ENCODE measurements around the gene METTL8.
"Not testable (repeated sequence)": the region's sequence is repeated elsewhere in the genome, so short reads cannot be mapped to it uniquely, and the experiment has no call there.

Gene METTL8

GRCh38 chr2:171430516-171431410 is 3.0 kb downstream of the METTL8 start:
- no peak for DNase-seq

DNA sequence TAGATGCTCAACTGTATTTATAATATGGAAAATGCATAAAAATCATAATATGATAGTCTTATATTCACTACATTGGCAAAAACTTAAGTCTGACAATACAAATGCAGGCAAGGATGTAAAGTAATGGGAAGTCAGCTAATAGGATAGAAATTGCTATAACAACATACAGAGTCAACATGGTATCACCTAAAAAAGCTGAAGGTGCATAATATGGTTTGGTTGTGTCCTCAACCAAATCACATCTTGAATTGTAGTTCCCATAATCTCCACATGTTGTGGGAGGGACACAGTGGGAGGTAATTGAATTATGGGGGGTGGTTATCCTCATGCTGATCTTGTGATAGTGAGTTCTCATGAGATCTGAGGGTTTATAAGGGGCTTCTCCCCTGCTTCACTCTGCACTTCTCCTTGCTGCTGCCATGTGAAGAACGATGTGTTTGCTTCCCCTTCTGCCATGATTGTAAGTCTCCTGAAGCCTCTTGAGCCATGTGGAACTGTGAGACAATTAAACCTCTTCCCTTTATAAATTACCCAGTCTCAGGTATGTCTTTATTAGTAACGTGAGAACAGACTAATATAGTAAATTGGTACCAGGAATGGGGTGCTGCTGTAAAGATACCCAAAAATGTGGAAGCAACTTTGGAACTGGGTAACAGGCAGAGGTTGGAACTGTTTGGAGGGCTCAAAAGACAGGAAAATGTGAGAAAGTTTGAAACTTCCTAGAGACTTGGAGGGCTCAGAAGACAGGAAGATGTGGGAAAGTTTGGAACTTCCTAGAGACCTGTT is 10.9 kb downstream of the METTL8 start:
- not testable (repeated sequence) for DNase-seq

- DNase-seq, result no peak
These were observed 12.8 kb downstream of the METTL8 start for GRCh38 chr2:171420728-171421563.

DNA sequence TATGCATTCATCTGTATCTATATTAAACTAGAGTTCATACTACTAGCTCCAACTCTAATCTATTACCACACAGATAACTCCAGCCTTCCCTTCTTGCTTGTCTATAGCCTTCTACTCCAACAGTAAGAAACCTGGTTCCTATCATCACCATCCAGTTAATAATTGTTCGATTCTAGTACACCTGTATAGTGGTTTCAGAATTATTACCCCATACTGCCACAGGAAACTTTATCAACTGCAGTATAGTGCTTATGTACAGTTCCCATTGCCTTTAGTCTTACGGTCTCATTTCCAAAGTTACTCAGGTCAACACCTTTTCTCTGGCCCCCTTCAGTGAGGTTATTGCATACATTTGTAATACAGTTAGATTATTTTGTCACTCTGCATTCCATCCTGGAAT is 14.5 kb downstream of the METTL8 start:
- DNase-seq, result no peak

- peak; percentile 82 for DNase-seq
These were observed 17.5 kb downstream of the METTL8 start for GRCh38 chr2:171416009-171416926.

DNA sequence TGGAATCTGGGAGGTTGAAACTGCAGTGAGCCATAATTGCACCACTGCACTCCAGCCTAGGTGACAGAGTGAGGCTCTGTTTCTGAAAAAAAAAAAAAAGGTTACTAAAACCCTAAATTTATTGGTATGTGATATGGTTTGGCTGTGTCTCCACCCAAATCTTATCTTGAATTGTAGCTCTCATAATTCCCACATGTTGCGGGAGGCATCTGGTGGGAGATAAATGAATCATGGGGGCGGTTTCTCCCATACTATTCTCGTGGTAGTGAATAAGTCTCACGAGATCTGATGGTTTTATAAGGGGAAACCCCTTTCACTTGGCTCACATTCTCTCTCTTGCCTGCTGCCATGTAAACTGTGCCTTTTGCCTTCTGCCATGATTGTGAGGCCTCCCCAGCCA is 19.1 kb downstream of the METTL8 start:
- DNase-seq, result not testable (repeated sequence)

DNA sequence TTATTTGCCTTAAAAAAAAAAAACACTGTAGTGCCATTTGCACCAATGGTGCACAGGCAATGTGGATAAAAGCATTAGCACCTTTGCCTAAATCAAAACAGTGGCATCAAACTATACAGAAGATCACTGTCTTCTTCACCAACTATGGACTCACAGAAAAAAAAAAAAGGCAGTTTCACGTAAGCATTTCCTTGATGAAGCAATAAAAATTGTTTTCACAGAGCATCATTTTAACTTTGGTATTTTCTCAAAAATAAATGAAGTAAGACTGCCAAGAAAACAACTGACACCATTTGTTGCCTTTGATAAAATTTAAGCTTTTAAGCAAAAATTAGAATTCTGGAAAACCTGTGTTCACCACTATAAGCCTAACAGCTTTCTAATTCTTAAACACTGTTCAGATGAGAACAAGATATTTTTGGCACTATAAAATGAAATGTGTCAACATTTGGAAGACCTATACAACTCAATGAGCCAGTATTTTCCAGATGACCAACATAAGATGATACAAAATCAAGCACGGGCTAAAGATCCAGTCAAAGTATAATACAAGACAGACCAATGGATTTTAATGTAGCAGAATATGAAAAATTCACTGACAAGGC is 21.1 kb downstream of the METTL8 start:
- no peak for DNase-seq

DNA sequence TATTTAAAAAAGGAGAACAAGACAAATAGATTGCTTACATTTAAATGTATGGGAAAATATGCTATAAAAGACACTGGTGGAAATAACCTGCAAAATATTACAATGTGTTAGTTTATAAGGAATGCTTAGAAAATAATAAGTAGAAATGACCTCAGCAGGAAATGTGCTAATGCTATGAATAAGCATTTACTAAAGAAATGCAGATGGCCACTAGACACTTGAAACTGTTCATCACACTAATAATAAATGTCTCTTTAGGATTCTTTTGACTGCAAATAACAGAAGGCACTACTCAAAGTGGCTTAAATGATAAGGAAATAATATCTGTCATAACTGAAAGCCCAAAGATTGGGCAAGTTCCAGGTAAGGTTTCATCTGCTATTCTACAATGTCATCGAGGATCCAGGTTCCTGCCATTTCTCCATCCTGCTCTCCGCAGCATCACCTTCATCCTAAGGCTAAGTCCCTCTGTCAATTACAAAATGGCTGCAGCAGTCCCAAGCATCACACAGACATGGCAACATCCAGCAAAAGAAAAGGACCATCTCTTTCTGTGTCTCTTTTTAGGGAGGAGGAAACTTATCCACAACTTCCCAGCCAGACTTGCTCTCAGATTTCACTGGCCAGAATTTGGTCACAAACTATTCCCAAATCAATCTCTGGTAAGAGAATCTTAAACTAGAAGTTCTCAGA is 21.9 kb downstream of the METTL8 start:
- no peak for DNase-seq

DNA sequence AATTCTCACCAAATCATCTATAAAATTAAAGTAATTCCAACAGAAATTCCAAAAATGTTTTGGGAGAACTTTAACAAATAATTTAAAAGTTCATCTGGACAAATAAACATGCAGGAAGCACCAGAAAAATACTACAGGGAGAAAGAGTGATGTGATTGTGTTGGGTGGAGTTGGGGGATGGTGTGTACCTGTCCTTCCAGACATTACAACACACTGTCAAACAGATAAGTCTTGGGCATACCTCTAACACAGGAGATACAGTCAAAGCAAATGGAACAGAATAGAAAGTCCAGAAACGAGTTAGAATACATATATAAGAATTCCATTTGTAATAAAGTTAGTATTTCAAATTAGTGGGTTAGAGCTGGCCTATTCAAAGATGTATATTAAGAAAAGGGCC is 22.6 kb downstream of the METTL8 start:
- DNase-seq, result no peak

DNA sequence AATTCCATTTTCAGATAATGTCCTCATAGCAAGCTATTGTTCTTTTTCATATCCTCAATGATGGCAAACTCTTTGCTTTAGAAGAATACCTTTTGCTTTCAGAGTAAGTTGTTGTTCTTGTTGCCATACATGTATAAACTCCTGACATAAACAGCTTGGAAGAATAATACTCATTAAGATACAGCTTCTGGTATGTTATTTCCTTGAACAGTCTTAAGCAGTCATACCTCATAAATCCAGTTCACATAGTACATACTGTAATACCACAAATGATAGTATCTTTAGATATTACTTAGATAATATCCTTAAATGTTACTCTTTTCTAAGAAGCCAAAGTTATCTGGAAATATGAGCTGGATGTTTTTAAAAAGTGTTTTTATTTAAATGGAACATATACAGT is 23.2 kb downstream of the METTL8 start:
- no peak for DNase-seq

- DNase-seq, result no peak
These were observed 23.7 kb downstream of the METTL8 start for GRCh38 chr2:171410101-171410500.

- DNase-seq, result peak; percentile 27
These were observed 24.3 kb downstream of the METTL8 start for GRCh38 chr2:171409436-171409971.

- DNase-seq, result no peak
These were observed 26.1 kb downstream of the METTL8 start for GRCh38 chr2:171407676-171408044.

GRCh38 chr2:171407030-171407675 is 26.6 kb downstream of the METTL8 start:
- no peak for DNase-seq

DNA sequence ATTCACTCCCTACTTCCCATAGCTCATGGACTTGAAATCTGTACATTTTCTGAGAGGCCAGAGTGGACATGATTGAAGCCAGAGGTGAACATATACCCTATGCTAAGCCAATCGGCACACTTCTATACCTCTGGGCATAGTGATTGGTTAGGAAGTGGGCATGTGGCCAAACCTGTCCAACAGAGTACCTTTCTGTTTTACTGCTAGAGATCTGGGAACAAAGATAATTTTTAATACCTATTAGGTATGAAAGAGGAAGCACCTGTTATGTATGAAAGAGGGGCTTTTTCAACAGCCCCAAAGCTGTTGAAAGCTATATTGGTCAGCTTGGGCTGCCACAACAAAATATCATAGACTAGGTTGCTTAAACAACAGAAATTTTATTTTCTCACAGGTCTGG is 27.7 kb downstream of the METTL8 start:
- no peak for DNase-seq

DNA sequence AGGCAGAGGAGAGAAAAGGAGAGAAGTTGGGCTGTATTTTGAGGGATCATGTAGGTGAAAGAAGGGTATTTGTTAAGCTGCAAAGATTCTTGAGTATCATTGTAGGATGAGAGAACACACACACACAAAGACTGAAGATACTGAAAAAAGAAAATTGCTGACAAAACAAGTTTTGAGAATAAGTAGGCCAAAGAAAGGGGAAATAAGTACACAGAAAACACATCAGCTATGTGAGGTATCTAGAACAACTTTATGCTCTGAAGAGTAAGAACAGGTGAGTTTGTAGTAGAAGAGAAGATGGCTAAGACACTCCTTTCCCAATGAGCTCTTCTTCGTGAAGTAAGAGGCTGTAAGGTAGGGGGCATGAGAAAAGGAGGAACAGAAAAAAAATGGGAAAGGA is 28.2 kb downstream of the METTL8 start:
- no peak for DNase-seq

GRCh38 chr2:171404719-171405118 is 29.1 kb downstream of the METTL8 start:
- no peak for DNase-seq

DNA sequence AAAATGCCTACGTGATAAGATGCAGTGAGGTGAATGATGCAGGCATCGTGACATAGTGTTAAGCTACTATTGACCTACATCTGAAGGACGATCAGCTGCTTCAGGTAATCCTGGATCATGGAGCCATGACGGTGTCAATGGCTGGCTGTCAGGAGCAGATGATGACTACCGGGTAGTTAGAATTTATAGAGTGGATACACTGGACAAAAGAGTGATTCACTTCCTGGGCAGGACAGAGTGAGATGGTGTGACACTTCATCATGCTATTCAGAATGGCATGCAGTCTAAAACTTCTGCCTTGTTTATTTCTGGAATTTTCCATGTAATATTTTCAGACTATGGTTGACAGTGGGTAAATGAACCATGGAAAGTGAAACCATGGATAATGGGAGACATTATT is 29.5 kb downstream of the METTL8 start:
- DNase-seq, result no peak

GRCh38 chr2:171402906-171403580 is 30.7 kb downstream of the METTL8 start:
- no peak for DNase-seq

- DNase-seq, result no peak
These were observed 31.8 kb downstream of the METTL8 start for GRCh38 chr2:171401947-171402346.

Data from CD4-positive, alpha-beta T cell treated with Interleukin-21 for 1 hour (primary cell).